Astrocyte (in vitro differentiated cells and primary cell): ENCODE results near the gene OTOP3. TPM values are rescaled to one million over a fixed set of nuclear protein-coding genes. Genes with fewer than 3 reads are reported as not detected.

ENCODE experiments used
- DNase-seq: peaks from one replicate; pipeline ENCODE4 v3.0.0-alpha.2; 2010; ENCODE audit warnings: low read depth
- FAIRE-seq: peaks from 2 replicates; lab custom pipeline; 2011; peaks lifted over from hg19 to GRCh38; lab: Jason Lieb, UNC
- H2AFZ ChIP-seq: 2 replicates; pipeline ENCODE4 v1.6.0; 2012; ENCODE audit warnings: low read depth, low read length, inconsistent platforms
- H3K27ac ChIP-seq: 2 replicates; pipeline ENCODE4 v1.5.1; 2011; ENCODE audit warnings: low read depth, low read length, inconsistent platforms
- H3K27me3 ChIP-seq: 2 replicates; pipeline ENCODE4 v1.6.0; 2011; ENCODE audit warnings: low read length, inconsistent platforms; ENCODE audit not compliant: insufficient read depth
- H3K36me3 ChIP-seq: 2 replicates; pipeline ENCODE4 v1.5.1; 2011; ENCODE audit warnings: low read length, inconsistent platforms; ENCODE audit not compliant: insufficient read depth
- H3K4me1 ChIP-seq: 2 replicates; pipeline ENCODE4 v1.5.1; 2011; ENCODE audit warnings: low read length, inconsistent platforms; ENCODE audit not compliant: insufficient read depth
- H3K4me2 ChIP-seq: 2 replicates; pipeline ENCODE4 v1.6.0; 2012; ENCODE audit warnings: low read length, inconsistent platforms
- H3K4me3 ChIP-seq: 2 replicates; pipeline ENCODE4 v1.5.1; 2011; ENCODE audit warnings: low read depth, mild to moderate bottlenecking, low read length, inconsistent platforms; ENCODE audit not compliant: insufficient read depth
- H3K79me2 ChIP-seq: 2 replicates; pipeline ENCODE4 v1.6.0; 2012; ENCODE audit warnings: mild to moderate bottlenecking, low read length, inconsistent platforms; ENCODE audit not compliant: insufficient read depth
- H3K9ac ChIP-seq: 2 replicates; pipeline ENCODE4 v1.6.0; 2012; ENCODE audit warnings: mild to moderate bottlenecking, low read length, inconsistent platforms
- H3K9me3 ChIP-seq: 2 replicates; pipeline ENCODE4 v1.5.1; 2012; ENCODE audit warnings: low read depth, mild to moderate bottlenecking, low read length, inconsistent platforms; ENCODE audit not compliant: insufficient read depth
- H4K20me1 ChIP-seq: 2 replicates; pipeline ENCODE4 v1.6.0; 2012; ENCODE audit warnings: low read length, inconsistent platforms; ENCODE audit not compliant: insufficient read depth
- H3K27ac Mint-ChIP-seq: one replicate; pipeline ENCODE4 v1.8.0; 2021; ENCODE audit warnings: mild to moderate bottlenecking, mixed read lengths; ENCODE audit not compliant: unreplicated experiment
- H3K27me3 Mint-ChIP-seq: one replicate; pipeline ENCODE4 v1.8.0; 2021; ENCODE audit warnings: low read depth, mixed read lengths; ENCODE audit not compliant: unreplicated experiment
- H3K36me3 Mint-ChIP-seq: one replicate; pipeline ENCODE4 v1.8.0; 2021; ENCODE audit warnings: low read depth, mixed read lengths; ENCODE audit not compliant: unreplicated experiment
- H3K4me1 Mint-ChIP-seq: one replicate; pipeline ENCODE4 v1.8.0; 2021; ENCODE audit warnings: low read depth, mixed read lengths; ENCODE audit not compliant: unreplicated experiment
- H3K4me3 Mint-ChIP-seq: one replicate; pipeline ENCODE4 v1.8.0; 2021; ENCODE audit warnings: mild to moderate bottlenecking, moderate library complexity, mixed read lengths; ENCODE audit not compliant: unreplicated experiment
- H3K9me3 Mint-ChIP-seq: one replicate; pipeline ENCODE4 v1.8.0; 2021; ENCODE audit warnings: mild to moderate bottlenecking, mixed read lengths; ENCODE audit not compliant: unreplicated experiment
- CTCF ChIP-seq: IDR thresholded peaks from 2 replicates; pipeline ENCODE4 v1.5.1; 2011; ENCODE audit warnings: low read depth, mild to moderate bottlenecking, inconsistent platforms, low read length, moderate library complexity; ENCODE audit not compliant: insufficient read depth
- EZH2 ChIP-seq: IDR thresholded peaks from 2 replicates; pipeline ENCODE4 v1.6.1; 2012; ENCODE audit warnings: mild to moderate bottlenecking, low read length, inconsistent platforms; ENCODE audit not compliant: insufficient read depth
- total RNA-seq: library from RNA; stranded (reverse); gene quantifications from 2 replicates; pipeline ENCODE4 v1.2.1, GENCODE V29; 2021

OTOP3 gene
- total RNA-seq, 1 donor from 2014 or later, result not detected

- Mint-ChIP-seq H3K4me1 (no peaks in the 10 kb centered on the region), H3K36me3 (peaks cover 2% of the 10 kb centered on the region), H3K27me3 (peaks cover 37% of the 10 kb centered on the region), H3K27ac (no peak overlapping the region), H3K9me3 (no peaks in the 10 kb centered on the region), H3K4me3 (no peak overlapping the region)
- no peak overlapping the region for H3K4me3 ChIP-seq
- H3K27ac ChIP-seq, result no peak overlapping the region
- no peaks in the 10 kb centered on the region for H3K79me2 ChIP-seq
- TF ChIP-seq CTCF (no peak), EZH2 (no peak)
- H4K20me1 ChIP-seq, result no peaks in the 10 kb centered on the region
- no peak for DNase-seq
- H2AFZ ChIP-seq, result no peak overlapping the region
- no peaks in the 10 kb centered on the region for H3K36me3 ChIP-seq
- no peak overlapping the region for H3K9ac ChIP-seq
- no peak overlapping the region for H3K4me2 ChIP-seq
- H3K9me3 ChIP-seq, result no peaks in the 10 kb centered on the region
- H3K27me3 ChIP-seq, result peaks cover 6% of the 10 kb centered on the region
- no peaks in the 10 kb centered on the region for H3K4me1 ChIP-seq
- no peak for FAIRE-seq
Observed at GRCh38 chr17:74953134-74953687, 17.5 kb downstream of the OTOP3 start.

GRCh38 chr17:74954115-74954514 is 18.4 kb downstream of the OTOP3 start:
- no peaks in the 10 kb centered on the region for H4K20me1 ChIP-seq
- no peak for TF ChIP-seq EZH2
- TF ChIP-seq CTCF, result no peak
- no peak overlapping the region for H3K9ac ChIP-seq
- Mint-ChIP-seq H3K36me3 (peaks cover 2% of the 10 kb centered on the region), H3K27me3 (peaks cover 32% of the 10 kb centered on the region), H3K9me3 (no peaks in the 10 kb centered on the region), H3K4me1 (no peaks in the 10 kb centered on the region), H3K27ac (no peak overlapping the region), H3K4me3 (no peak overlapping the region)
- H3K79me2 ChIP-seq, result no peaks in the 10 kb centered on the region
- H3K4me1 ChIP-seq, result no peaks in the 10 kb centered on the region
- peaks cover 6% of the 10 kb centered on the region for H3K27me3 ChIP-seq
- H3K4me2 ChIP-seq, result no peak overlapping the region
- DNase-seq (no peak), FAIRE-seq (no peak)
- H2AFZ ChIP-seq, result no peak overlapping the region
- no peaks in the 10 kb centered on the region for H3K36me3 ChIP-seq
- H3K27ac ChIP-seq, result no peak overlapping the region
- H3K4me3 ChIP-seq, result no peak overlapping the region
- no peaks in the 10 kb centered on the region for H3K9me3 ChIP-seq

- no peak for FAIRE-seq
- Histone ChIP-seq H3K79me2 (no peaks in the 10 kb centered on the region), H3K4me3 (no peak overlapping the region), H3K9me3 (no peaks in the 10 kb centered on the region), H3K9ac (no peak overlapping the region), H2AFZ (no peak overlapping the region), H3K4me1 (no peaks in the 10 kb centered on the region), H4K20me1 (no peaks in the 10 kb centered on the region), H3K36me3 (no peaks in the 10 kb centered on the region), H3K27ac (no peak overlapping the region), H3K27me3 (peaks cover 6% of the 10 kb centered on the region), H3K4me2 (no peak overlapping the region)
- H3K36me3 Mint-ChIP-seq, result peaks cover 4% of the 10 kb centered on the region
- TF ChIP-seq EZH2 (no peak), CTCF (no peak)
- H3K4me1 Mint-ChIP-seq, result no peaks in the 10 kb centered on the region
- H3K27me3 Mint-ChIP-seq, result peaks cover 36% of the 10 kb centered on the region
- no peak overlapping the region for H3K4me3 Mint-ChIP-seq
- no peak overlapping the region for H3K27ac Mint-ChIP-seq
- DNase-seq, result no peak
- no peaks in the 10 kb centered on the region for H3K9me3 Mint-ChIP-seq
Observed at GRCh38 chr17:74954665-74955421, 19.1 kb downstream of the OTOP3 start.
